ENCODE results near the gene ANKRD61.
"Not testable (repeated sequence)": the region's sequence is repeated elsewhere in the genome, so short reads cannot be mapped to it uniquely, and the experiment has no call there.

Gene ANKRD61

GRCh38 chr7:6030988-6031387 lies at the start of gene ANKRD61:
TSS of gene ANKRD61 (plus strand) at chr7:6031376. CDS start at chr7:6031376, 0 bp downstream.
- Histone ChIP-seq H4K20me1 (ENCODE audit: insufficient read depth, low read length) (no peaks in the 10 kb centered on the region), H3K4me1 (ENCODE audit: insufficient read depth, low read length, severe bottlenecking) (peaks cover 5% of the 10 kb centered on the region), H3K27me3 (ENCODE audit: insufficient read depth, low read length) (no peaks in the 10 kb centered on the region), H3K4me2 (ENCODE audit: low read length) (no peak within 1 kb of the TSS), H3F3A (ENCODE audit: insufficient read depth, low read length) (no peaks in the 10 kb centered on the region), H3K79me2 (ENCODE audit: insufficient read depth, low read length) (no peaks in the 10 kb centered on the region), H3K27ac (ENCODE audit: low read depth, low read length, poor library complexity, severe bottlenecking) (no peak within 1 kb of the TSS), H3K9me3 (ENCODE audit: low read length) (no peaks in the 10 kb centered on the region), H3K36me3 (ENCODE audit: insufficient read depth, low read length) (peaks cover 92% of the 10 kb centered on the region), H2AFZ (ENCODE audit: low read length) (no peak within 1 kb of the TSS), H3K9ac (ENCODE audit: low read length) (no peak within 1 kb of the TSS), H3K4me3 (ENCODE audit: low read depth, low read length, poor library complexity, severe bottlenecking) (no peak within 1 kb of the TSS), H3K9me2 (ENCODE audit: low read depth, low read length) (no peaks in the 10 kb centered on the region)
- TF ChIP-seq EZH2 (IDR thresholded peaks at IDR 0.05; ENCODE audit: borderline replicate concordance, low read length) (no peak), CTCF (IDR thresholded peaks at IDR 0.05; ENCODE audit: low read length) (no peak)

GRCh38 chr7:5987061-5987460 lies 44.1 kb upstream of the ANKRD61 start:
- H2AFZ ChIP-seq (ENCODE audit: low read length); H3K4me3 ChIP-seq (ENCODE audit: low read depth, low read length, poor library complexity, severe bottlenecking): not testable (repeated sequence)

DNA sequence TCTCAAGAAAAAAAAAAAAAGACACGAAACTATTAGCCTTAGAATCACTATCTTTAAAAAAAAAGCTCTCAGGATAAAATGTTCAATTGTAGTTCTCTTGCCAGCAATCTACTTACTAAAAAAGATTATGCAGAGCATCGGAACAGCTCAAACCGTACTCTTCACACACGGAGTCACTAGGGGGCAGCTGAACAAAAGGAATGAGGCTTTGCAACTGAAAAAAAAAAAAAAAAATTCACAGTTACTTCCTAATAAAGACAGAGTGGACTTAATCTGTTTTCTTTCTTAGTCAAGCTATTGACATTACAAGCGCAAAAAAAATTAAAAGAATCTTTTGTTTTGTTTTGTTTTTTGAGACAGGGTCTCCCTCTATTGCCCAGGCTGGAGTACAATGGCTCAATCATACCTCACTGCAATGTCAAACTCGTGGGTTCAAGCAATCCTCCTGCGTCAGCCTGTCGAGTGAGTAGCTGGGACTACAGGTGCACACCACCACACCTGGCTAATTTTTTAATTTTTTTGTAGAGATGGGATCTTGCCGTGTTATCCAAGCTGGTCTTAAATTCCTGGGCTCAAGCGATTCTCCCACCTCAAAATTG lies 33.9 kb upstream of the ANKRD61 start:
- H3K9me2 ChIP-seq (ENCODE audit: low read depth, low read length), result no peaks in the 10 kb centered on the region
- no peaks in the 10 kb centered on the region for H4K20me1 ChIP-seq (ENCODE audit: insufficient read depth, low read length)
- no peak overlapping the region for H3K4me3 ChIP-seq (ENCODE audit: low read depth, low read length, poor library complexity, severe bottlenecking)
- no peaks in the 10 kb centered on the region for H3K4me1 ChIP-seq (ENCODE audit: insufficient read depth, low read length, severe bottlenecking)
- no peaks in the 10 kb centered on the region for H3F3A ChIP-seq (ENCODE audit: insufficient read depth, low read length)
- no peak overlapping the region for H2AFZ ChIP-seq (ENCODE audit: low read length)
- peaks cover 76% of the 10 kb centered on the region for H3K36me3 ChIP-seq (ENCODE audit: insufficient read depth, low read length)
- H3K27me3 ChIP-seq (ENCODE audit: insufficient read depth, low read length), result no peaks in the 10 kb centered on the region
- no peaks in the 10 kb centered on the region for H3K79me2 ChIP-seq (ENCODE audit: insufficient read depth, low read length)
- no peak overlapping the region for H3K27ac ChIP-seq (ENCODE audit: low read depth, low read length, poor library complexity, severe bottlenecking)
- H3K9me3 ChIP-seq (ENCODE audit: low read length), result no peaks in the 10 kb centered on the region
- TF ChIP-seq CTCF (IDR thresholded peaks at IDR 0.05; ENCODE audit: low read length) (peak; percentile 68), EZH2 (IDR thresholded peaks at IDR 0.05; ENCODE audit: borderline replicate concordance, low read length) (no peak)
- no peak overlapping the region for H3K4me2 ChIP-seq (ENCODE audit: low read length)
- H3K9ac ChIP-seq (ENCODE audit: low read length), result no peak overlapping the region

More at GRCh38 chr7:5987061-5987460, 44.1 kb upstream of the ANKRD61 start:
- not testable (repeated sequence) for H3K9me3 ChIP-seq (ENCODE audit: low read length); H3K4me1 ChIP-seq (ENCODE audit: insufficient read depth, low read length, severe bottlenecking); H3K27ac ChIP-seq (ENCODE audit: low read depth, low read length, poor library complexity, severe bottlenecking); H3K4me2 ChIP-seq (ENCODE audit: low read length); H4K20me1 ChIP-seq (ENCODE audit: insufficient read depth, low read length); H3K9ac ChIP-seq (ENCODE audit: low read length); H3K79me2 ChIP-seq (ENCODE audit: insufficient read depth, low read length); H3K9me2 ChIP-seq (ENCODE audit: low read depth, low read length); H3K27me3 ChIP-seq (ENCODE audit: insufficient read depth, low read length); H3F3A ChIP-seq (ENCODE audit: insufficient read depth, low read length)
- H3K36me3 ChIP-seq (ENCODE audit: insufficient read depth, low read length), result peaks cover 41% of the 10 kb centered on the region

DNA sequence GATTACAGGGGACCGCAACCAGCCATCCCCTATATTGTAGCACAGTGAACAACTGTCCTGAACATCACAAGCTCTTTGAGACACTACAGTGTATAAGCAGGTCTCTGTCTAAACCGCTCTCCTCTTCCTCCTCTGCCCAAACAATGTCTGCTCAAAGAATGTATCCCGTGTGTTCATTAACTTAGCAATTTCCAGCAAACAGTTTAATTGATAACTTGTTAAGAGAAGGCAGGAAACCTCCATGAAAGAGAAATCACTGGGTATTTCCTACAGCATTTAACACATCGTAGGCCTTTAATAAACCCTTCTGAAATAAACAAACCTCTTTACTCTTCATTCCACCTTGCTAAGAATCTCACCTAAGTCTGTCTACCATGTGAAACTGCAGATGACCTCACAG lies 23.8 kb upstream of the ANKRD61 start:
- Histone ChIP-seq H4K20me1 (ENCODE audit: insufficient read depth, low read length) (no peaks in the 10 kb centered on the region), H3K4me3 (ENCODE audit: low read depth, low read length, poor library complexity, severe bottlenecking) (peak overlapping the region; percentile 88), H2AFZ (ENCODE audit: low read length) (no peak overlapping the region), H3K9me3 (ENCODE audit: low read length) (no peaks in the 10 kb centered on the region), H3K36me3 (ENCODE audit: insufficient read depth, low read length) (peaks cover 20% of the 10 kb centered on the region; the same call in 1 of the 2 replicates), H3K4me1 (ENCODE audit: insufficient read depth, low read length, severe bottlenecking) (peaks cover 27% of the 10 kb centered on the region), H3F3A (ENCODE audit: insufficient read depth, low read length) (no peaks in the 10 kb centered on the region), H3K27me3 (ENCODE audit: insufficient read depth, low read length) (no peaks in the 10 kb centered on the region), H3K27ac (ENCODE audit: low read depth, low read length, poor library complexity, severe bottlenecking) (peak overlapping the region; percentile 83), H3K9me2 (ENCODE audit: low read depth, low read length) (no peaks in the 10 kb centered on the region), H3K79me2 (ENCODE audit: insufficient read depth, low read length) (peaks cover 8% of the 10 kb centered on the region), H3K9ac (ENCODE audit: low read length) (peak overlapping the region; percentile 94; the same call in 1 of the 2 replicates), H3K4me2 (ENCODE audit: low read length) (peak overlapping the region; percentile 75)
- no peak for TF ChIP-seq EZH2 (IDR thresholded peaks at IDR 0.05; ENCODE audit: borderline replicate concordance, low read length)
- TF ChIP-seq CTCF (IDR thresholded peaks at IDR 0.05; ENCODE audit: low read length), result no peak

GRCh38 chr7:6007835-6008590 lies 23.2 kb upstream of the ANKRD61 start:
- not testable (repeated sequence) for H3K27me3 ChIP-seq (ENCODE audit: insufficient read depth, low read length); H3K9me2 ChIP-seq (ENCODE audit: low read depth, low read length); H3K9me3 ChIP-seq (ENCODE audit: low read length); H4K20me1 ChIP-seq (ENCODE audit: insufficient read depth, low read length); H3F3A ChIP-seq (ENCODE audit: insufficient read depth, low read length); H3K79me2 ChIP-seq (ENCODE audit: insufficient read depth, low read length); H2AFZ ChIP-seq (ENCODE audit: low read length)
- Histone ChIP-seq H3K4me1 (ENCODE audit: insufficient read depth, low read length, severe bottlenecking) (peaks cover 27% of the 10 kb centered on the region), H3K4me2 (ENCODE audit: low read length) (peak overlapping the region; percentile 75), H3K9ac (ENCODE audit: low read length) (peak overlapping the region; percentile 94), H3K27ac (ENCODE audit: low read depth, low read length, poor library complexity, severe bottlenecking) (peak overlapping the region; percentile 83), H3K36me3 (ENCODE audit: insufficient read depth, low read length) (peaks cover 17% of the 10 kb centered on the region; the same call in 1 of the 2 replicates), H3K4me3 (ENCODE audit: low read depth, low read length, poor library complexity, severe bottlenecking) (peak overlapping the region; percentile 88)
